ENCODE data around the gene JAM2. TPM values are rescaled to one million over a fixed set of nuclear protein-coding genes. Genes with fewer than 3 reads are reported as not detected.
"Not testable (repeated sequence)": the region's sequence is repeated elsewhere in the genome, so short reads cannot be mapped to it uniquely, and the experiment has no call there.

JAM2 gene
- total RNA-seq, 2 experiments from 2014 or later, result 0.05 to 0.23 TPM

- POLR2A ChIA-PET, result no interaction called here
- CTCF ChIA-PET, result no interaction called here
- H3K4me1 Mint-ChIP-seq, result no peaks in the 10 kb centered on the region
- no peak overlapping the region for H3K27ac Mint-ChIP-seq
- DNase-seq, result no peak
- H3K9me3 Mint-ChIP-seq, result no peaks in the 10 kb centered on the region
- no peak overlapping the region for H3K4me3 Mint-ChIP-seq
- H3K36me3 Mint-ChIP-seq (ENCODE audit: low read depth), result no peaks in the 10 kb centered on the region
- H3K27me3 Mint-ChIP-seq, result peaks cover 4% of the 10 kb centered on the region
Measured at GRCh38 chr21:25660233-25660632, 21.2 kb downstream of the JAM2 start.

GRCh38 chr21:25664491-25664931 lies 25.5 kb downstream of the JAM2 start:
- CTCF ChIA-PET, result no interaction called here
- Mint-ChIP-seq H3K27me3 (peaks cover 6% of the 10 kb centered on the region), H3K4me3 (no peak overlapping the region), H3K9me3 (no peaks in the 10 kb centered on the region), H3K36me3 (ENCODE audit: low read depth) (no peaks in the 10 kb centered on the region), H3K4me1 (no peaks in the 10 kb centered on the region), H3K27ac (no peak overlapping the region)
- DNase-seq, result no peak
- POLR2A ChIA-PET, result no interaction called here

- peaks cover 2% of the 10 kb centered on the region for H3K9me3 Mint-ChIP-seq
- no peaks in the 10 kb centered on the region for H3K36me3 Mint-ChIP-seq (ENCODE audit: low read depth)
- H3K27ac Mint-ChIP-seq, result no peak overlapping the region
- H3K4me1 Mint-ChIP-seq, result no peaks in the 10 kb centered on the region
- CTCF ChIA-PET, result interaction anchor here (0.7 kb wide), 1 partner anchor 132 kb away, joined by 3 read pairs; no protein-coding TSS in a partner anchor
- no peak overlapping the region for H3K4me3 Mint-ChIP-seq
- POLR2A ChIA-PET, result no interaction called here
- H3K27me3 Mint-ChIP-seq, result peaks cover 8% of the 10 kb centered on the region
- no peak for DNase-seq
Measured at GRCh38 chr21:25670726-25671125, 31.7 kb downstream of the JAM2 start.

- Mint-ChIP-seq H3K4me1 (no peaks in the 10 kb centered on the region), H3K4me3 (no peak overlapping the region), H3K9me3 (peaks cover 2% of the 10 kb centered on the region), H3K27ac (no peak overlapping the region), H3K27me3 (peaks cover 5% of the 10 kb centered on the region), H3K36me3 (ENCODE audit: low read depth) (no peaks in the 10 kb centered on the region)
- no peak for DNase-seq
- POLR2A ChIA-PET, result no interaction called here
- CTCF ChIA-PET, result no interaction called here
Measured at GRCh38 chr21:25676451-25676850, 37.4 kb downstream of the JAM2 start.

- H3K4me3 Mint-ChIP-seq, result no peak overlapping the region
- ChIA-PET CTCF (interaction anchor here (0.5 kb wide), 1 partner anchor 12 kb away, joined by 3 read pairs; no protein-coding TSS in a partner anchor), POLR2A (no interaction called here)
- no peaks in the 10 kb centered on the region for H3K36me3 Mint-ChIP-seq (ENCODE audit: low read depth)
- no peak for DNase-seq
- no peaks in the 10 kb centered on the region for H3K9me3 Mint-ChIP-seq
- H3K27ac Mint-ChIP-seq, result no peak overlapping the region
- peaks cover 8% of the 10 kb centered on the region for H3K27me3 Mint-ChIP-seq
- no peaks in the 10 kb centered on the region for H3K4me1 Mint-ChIP-seq
Measured at GRCh38 chr21:25682382-25682781, 43.3 kb downstream of the JAM2 start.

- POLR2A ChIA-PET, result no interaction called here
- Mint-ChIP-seq H3K27me3 (peaks cover 7% of the 10 kb centered on the region), H3K9me3 (no peaks in the 10 kb centered on the region), H3K4me3 (no peak overlapping the region), H3K36me3 (ENCODE audit: low read depth) (no peaks in the 10 kb centered on the region), H3K4me1 (no peaks in the 10 kb centered on the region), H3K27ac (no peak overlapping the region)
- no peak for DNase-seq
- CTCF ChIA-PET, result no interaction called here
Measured at GRCh38 chr21:25687787-25688186, 48.7 kb downstream of the JAM2 start.

- no peak for DNase-seq
- ChIA-PET POLR2A (no interaction called here), CTCF (no interaction called here)
- Mint-ChIP-seq H3K9me3 (no peaks in the 10 kb centered on the region), H3K4me1 (no peaks in the 10 kb centered on the region), H3K27me3 (peaks cover 7% of the 10 kb centered on the region), H3K27ac (no peak overlapping the region), H3K36me3 (ENCODE audit: low read depth) (no peaks in the 10 kb centered on the region), H3K4me3 (no peak overlapping the region)
Measured at GRCh38 chr21:25688275-25689155, 49.5 kb downstream of the JAM2 start.

- POLR2A ChIA-PET, result no interaction called here
Measured at GRCh38 chr21:25689226-25689625, 50.2 kb downstream of the JAM2 start.

GRCh38 chr21:25691976-25692375 lies 52.9 kb downstream of the JAM2 start:
- ChIA-PET POLR2A (no interaction called here), CTCF (interaction anchor here (1.0 kb wide), 1 partner anchor 66 kb away, joined by 3 read pairs; no protein-coding TSS in a partner anchor)
- Mint-ChIP-seq H3K36me3 (ENCODE audit: low read depth) (no peaks in the 10 kb centered on the region), H3K27me3 (peaks cover 2% of the 10 kb centered on the region), H3K4me1 (no peaks in the 10 kb centered on the region), H3K9me3 (no peaks in the 10 kb centered on the region), H3K27ac (no peak overlapping the region), H3K4me3 (no peak overlapping the region)
- DNase-seq, result no peak

More at GRCh38 chr21:25689226-25689625, 50.2 kb downstream of the JAM2 start:
- H3K4me3 Mint-ChIP-seq, result no peak overlapping the region
- no peaks in the 10 kb centered on the region for H3K9me3 Mint-ChIP-seq
- no peak for DNase-seq
- no peaks in the 10 kb centered on the region for H3K4me1 Mint-ChIP-seq
- H3K36me3 Mint-ChIP-seq (ENCODE audit: low read depth), result no peaks in the 10 kb centered on the region
- no peak overlapping the region for H3K27ac Mint-ChIP-seq
- peaks cover 7% of the 10 kb centered on the region for H3K27me3 Mint-ChIP-seq
- CTCF ChIA-PET, result no interaction called here

GRCh38 chr21:25695461-25695860 lies 56.4 kb downstream of the JAM2 start:
- CTCF ChIA-PET; H3K27me3 Mint-ChIP-seq; POLR2A ChIA-PET; H3K36me3 Mint-ChIP-seq (ENCODE audit: low read depth); H3K4me3 Mint-ChIP-seq; DNase-seq; H3K27ac Mint-ChIP-seq; H3K4me1 Mint-ChIP-seq; H3K9me3 Mint-ChIP-seq: not testable (repeated sequence)

GRCh38 chr21:25700741-25701140 lies 61.7 kb downstream of the JAM2 start:
- ChIA-PET CTCF (no interaction called here), POLR2A (no interaction called here)
- no peaks in the 10 kb centered on the region for H3K27me3 Mint-ChIP-seq
- DNase-seq, result no peak
- no peaks in the 10 kb centered on the region for H3K36me3 Mint-ChIP-seq (ENCODE audit: low read depth)
- no peak overlapping the region for H3K27ac Mint-ChIP-seq
- H3K9me3 Mint-ChIP-seq, result peaks cover 4% of the 10 kb centered on the region
- no peak overlapping the region for H3K4me3 Mint-ChIP-seq
- no peaks in the 10 kb centered on the region for H3K4me1 Mint-ChIP-seq

GRCh38 chr21:25701529-25701928 lies 62.5 kb downstream of the JAM2 start:
- H3K4me1 Mint-ChIP-seq, result no peaks in the 10 kb centered on the region
- no peaks in the 10 kb centered on the region for H3K27me3 Mint-ChIP-seq
- no peak overlapping the region for H3K27ac Mint-ChIP-seq
- peaks cover 4% of the 10 kb centered on the region for H3K9me3 Mint-ChIP-seq
- POLR2A ChIA-PET, result no interaction called here
- no peaks in the 10 kb centered on the region for H3K36me3 Mint-ChIP-seq (ENCODE audit: low read depth)
- no peak overlapping the region for H3K4me3 Mint-ChIP-seq
- CTCF ChIA-PET, result interaction anchor here (0.6 kb wide), 1 partner anchor 229 kb away, joined by 3 read pairs; no protein-coding TSS in a partner anchor
- no peak for DNase-seq

GRCh38 chr21:25708467-25709065 lies 69.5 kb downstream of the JAM2 start:
- Mint-ChIP-seq H3K9me3 (no peaks in the 10 kb centered on the region), H3K4me1 (no peaks in the 10 kb centered on the region), H3K27me3 (no peaks in the 10 kb centered on the region), H3K27ac (no peak overlapping the region), H3K4me3 (no peak overlapping the region), H3K36me3 (ENCODE audit: low read depth) (no peaks in the 10 kb centered on the region)
- CTCF ChIA-PET, result interaction anchor here (0.8 to 1.3 kb wide), 2 partner anchors 8 to 26 kb away, joined by 3 to 4 read pairs; partner anchors contain the start of genes ATP5PF and GABPA
- POLR2A ChIA-PET, result no interaction called here
- DNase-seq, result peak; percentile 56
